Panc1 (cell line): Measurements from ENCODE around the gene NCKAP5.
A peak's percentile ranks its signal among the peaks of the same experiment; 100 is the strongest.

Experiments
- TCF7L2 ChIP-seq: IDR thresholded peaks from 2 replicates; pipeline ENCODE4 v1.6.1; 2011; ENCODE audit warnings: mild to moderate bottlenecking, low read depth, low read length, inconsistent platforms
- TF ChIP-seq, protein P1 (sequence below): fragments of 450-650 bp; IDR thresholded peaks from 2 replicates; pipeline ENCODE4 v1.5.1; 2017; ENCODE audit warnings: mild to moderate bottlenecking
- TF ChIP-seq, protein P2 (sequence below), 2 experiments: IDR thresholded peaks; 2 replicates each; pipeline ENCODE4 v1.6.1; 2011 to 2012; ENCODE audit warnings: low read depth in 2 of 2, control low read depth in 1 of 2, low read length in 1 of 2, mild to moderate bottlenecking in 1 of 2, moderate library complexity in 1 of 2; ENCODE audit not compliant: insufficient read depth in 1 of 2

GRCh38 chr2:132651115-132652045, 916.9 kb downstream of the NCKAP5 start:
- TF ChIP-seq, protein P1, sequence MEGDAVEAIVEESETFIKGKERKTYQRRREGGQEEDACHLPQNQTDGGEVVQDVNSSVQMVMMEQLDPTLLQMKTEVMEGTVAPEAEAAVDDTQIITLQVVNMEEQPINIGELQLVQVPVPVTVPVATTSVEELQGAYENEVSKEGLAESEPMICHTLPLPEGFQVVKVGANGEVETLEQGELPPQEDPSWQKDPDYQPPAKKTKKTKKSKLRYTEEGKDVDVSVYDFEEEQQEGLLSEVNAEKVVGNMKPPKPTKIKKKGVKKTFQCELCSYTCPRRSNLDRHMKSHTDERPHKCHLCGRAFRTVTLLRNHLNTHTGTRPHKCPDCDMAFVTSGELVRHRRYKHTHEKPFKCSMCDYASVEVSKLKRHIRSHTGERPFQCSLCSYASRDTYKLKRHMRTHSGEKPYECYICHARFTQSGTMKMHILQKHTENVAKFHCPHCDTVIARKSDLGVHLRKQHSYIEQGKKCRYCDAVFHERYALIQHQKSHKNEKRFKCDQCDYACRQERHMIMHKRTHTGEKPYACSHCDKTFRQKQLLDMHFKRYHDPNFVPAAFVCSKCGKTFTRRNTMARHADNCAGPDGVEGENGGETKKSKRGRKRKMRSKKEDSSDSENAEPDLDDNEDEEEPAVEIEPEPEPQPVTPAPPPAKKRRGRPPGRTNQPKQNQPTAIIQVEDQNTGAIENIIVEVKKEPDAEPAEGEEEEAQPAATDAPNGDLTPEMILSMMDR, result peak; percentile 76
- TF ChIP-seq, protein P2, sequence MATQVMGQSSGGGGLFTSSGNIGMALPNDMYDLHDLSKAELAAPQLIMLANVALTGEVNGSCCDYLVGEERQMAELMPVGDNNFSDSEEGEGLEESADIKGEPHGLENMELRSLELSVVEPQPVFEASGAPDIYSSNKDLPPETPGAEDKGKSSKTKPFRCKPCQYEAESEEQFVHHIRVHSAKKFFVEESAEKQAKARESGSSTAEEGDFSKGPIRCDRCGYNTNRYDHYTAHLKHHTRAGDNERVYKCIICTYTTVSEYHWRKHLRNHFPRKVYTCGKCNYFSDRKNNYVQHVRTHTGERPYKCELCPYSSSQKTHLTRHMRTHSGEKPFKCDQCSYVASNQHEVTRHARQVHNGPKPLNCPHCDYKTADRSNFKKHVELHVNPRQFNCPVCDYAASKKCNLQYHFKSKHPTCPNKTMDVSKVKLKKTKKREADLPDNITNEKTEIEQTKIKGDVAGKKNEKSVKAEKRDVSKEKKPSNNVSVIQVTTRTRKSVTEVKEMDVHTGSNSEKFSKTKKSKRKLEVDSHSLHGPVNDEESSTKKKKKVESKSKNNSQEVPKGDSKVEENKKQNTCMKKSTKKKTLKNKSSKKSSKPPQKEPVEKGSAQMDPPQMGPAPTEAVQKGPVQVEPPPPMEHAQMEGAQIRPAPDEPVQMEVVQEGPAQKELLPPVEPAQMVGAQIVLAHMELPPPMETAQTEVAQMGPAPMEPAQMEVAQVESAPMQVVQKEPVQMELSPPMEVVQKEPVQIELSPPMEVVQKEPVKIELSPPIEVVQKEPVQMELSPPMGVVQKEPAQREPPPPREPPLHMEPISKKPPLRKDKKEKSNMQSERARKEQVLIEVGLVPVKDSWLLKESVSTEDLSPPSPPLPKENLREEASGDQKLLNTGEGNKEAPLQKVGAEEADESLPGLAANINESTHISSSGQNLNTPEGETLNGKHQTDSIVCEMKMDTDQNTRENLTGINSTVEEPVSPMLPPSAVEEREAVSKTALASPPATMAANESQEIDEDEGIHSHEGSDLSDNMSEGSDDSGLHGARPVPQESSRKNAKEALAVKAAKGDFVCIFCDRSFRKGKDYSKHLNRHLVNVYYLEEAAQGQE (IDR thresholded peaks at IDR 0.05; ENCODE audit: insufficient read depth in 1 of 2, low read depth in 2 of 2, low read length in 1 of 2), result no peak
- no peak for TF ChIP-seq TCF7L2
